ENCODE data around the gene NEDD8.

- no peak for TF ChIP-seq CTCF (IDR thresholded peaks at IDR 0.05)
- no peak for TF ChIP-seq POLR2A (IDR thresholded peaks at IDR 0.05)
Measured at GRCh38 chr14:24260026-24260779, 28.0 kb upstream of the NEDD8 start.

All from uterus (tissue), 2 donors.